ENCODE results near the gene TIRAP.

Gene TIRAP

DNA sequence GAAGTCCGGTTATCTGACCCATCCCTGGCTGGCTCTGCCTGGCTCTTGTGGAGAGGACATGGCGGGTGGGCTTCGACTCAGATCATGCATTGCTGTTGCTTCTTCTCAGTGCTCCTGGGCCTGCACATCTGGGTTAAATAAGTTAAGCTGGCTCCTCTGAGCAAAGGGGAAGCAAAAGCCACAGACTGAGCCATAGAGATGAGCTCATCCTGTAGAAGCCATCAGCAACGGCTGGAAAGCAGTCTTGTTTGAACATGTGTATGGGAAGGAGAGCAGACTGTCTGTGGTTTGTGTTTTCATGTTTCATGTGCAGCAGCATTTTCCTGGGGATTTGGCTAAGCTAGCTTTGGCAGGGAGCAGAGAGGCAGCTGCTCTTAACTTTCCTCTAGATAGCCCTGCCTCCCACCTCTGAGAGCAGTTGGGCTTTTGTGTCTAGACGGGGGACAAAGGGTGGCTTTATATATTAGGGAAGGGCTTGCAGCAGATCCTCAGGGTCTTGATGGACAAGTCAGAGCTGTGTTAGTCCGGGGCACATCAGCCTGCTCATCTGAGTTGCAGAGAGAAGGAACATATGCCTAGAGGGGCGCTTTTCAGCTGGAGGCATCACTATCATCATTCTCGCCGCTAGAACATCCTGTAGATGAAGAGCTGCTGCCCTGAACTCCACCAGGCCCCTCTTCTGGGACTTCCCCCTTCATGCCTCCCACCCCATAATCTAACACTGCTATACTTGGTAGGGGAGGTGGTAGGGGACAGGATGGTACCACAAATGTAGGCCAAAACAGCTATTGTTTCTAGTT lies 35.9 kb downstream of the TIRAP start:
- peak; percentile 93 for DNase-seq (ENCODE audit: extremely low read depth, low read depth)
- TF ChIP-seq, protein P1, sequence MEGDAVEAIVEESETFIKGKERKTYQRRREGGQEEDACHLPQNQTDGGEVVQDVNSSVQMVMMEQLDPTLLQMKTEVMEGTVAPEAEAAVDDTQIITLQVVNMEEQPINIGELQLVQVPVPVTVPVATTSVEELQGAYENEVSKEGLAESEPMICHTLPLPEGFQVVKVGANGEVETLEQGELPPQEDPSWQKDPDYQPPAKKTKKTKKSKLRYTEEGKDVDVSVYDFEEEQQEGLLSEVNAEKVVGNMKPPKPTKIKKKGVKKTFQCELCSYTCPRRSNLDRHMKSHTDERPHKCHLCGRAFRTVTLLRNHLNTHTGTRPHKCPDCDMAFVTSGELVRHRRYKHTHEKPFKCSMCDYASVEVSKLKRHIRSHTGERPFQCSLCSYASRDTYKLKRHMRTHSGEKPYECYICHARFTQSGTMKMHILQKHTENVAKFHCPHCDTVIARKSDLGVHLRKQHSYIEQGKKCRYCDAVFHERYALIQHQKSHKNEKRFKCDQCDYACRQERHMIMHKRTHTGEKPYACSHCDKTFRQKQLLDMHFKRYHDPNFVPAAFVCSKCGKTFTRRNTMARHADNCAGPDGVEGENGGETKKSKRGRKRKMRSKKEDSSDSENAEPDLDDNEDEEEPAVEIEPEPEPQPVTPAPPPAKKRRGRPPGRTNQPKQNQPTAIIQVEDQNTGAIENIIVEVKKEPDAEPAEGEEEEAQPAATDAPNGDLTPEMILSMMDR (IDR thresholded peaks at IDR 0.05; ENCODE audit: low read depth, low read length, missing control alignments) = no peak
- H3K4me3 ChIP-seq (replicated peaks; ENCODE audit: low read depth, low read length) = peak overlapping the region; percentile 24

DNA sequence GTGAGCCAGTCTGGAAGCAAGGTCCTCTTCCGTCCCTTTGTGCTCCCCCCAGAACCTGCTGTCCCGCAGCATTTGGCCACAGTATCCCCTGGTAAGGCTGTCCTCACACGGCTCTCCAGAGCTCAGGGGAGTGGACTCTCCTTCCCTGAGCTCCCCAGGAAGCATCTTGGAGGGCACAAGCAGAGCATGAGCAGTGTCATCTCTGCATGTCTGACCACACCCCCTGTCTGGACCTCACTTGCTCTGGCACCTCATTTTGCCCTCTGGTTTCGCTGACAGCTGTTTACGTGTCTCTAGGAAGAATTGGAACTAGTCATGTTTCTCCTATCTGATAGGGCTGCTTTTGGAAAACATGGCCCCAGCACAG lies 36.5 kb downstream of the TIRAP start:
- TF ChIP-seq, protein P1 (IDR thresholded peaks at IDR 0.05; ENCODE audit: low read depth, low read length, missing control alignments) = no peak
- H3K4me3 ChIP-seq (replicated peaks; ENCODE audit: low read depth, low read length) = peak overlapping the region; percentile 24; the same call in 1 of the 2 replicates
- no peak for DNase-seq (ENCODE audit: extremely low read depth, low read depth)

DNA sequence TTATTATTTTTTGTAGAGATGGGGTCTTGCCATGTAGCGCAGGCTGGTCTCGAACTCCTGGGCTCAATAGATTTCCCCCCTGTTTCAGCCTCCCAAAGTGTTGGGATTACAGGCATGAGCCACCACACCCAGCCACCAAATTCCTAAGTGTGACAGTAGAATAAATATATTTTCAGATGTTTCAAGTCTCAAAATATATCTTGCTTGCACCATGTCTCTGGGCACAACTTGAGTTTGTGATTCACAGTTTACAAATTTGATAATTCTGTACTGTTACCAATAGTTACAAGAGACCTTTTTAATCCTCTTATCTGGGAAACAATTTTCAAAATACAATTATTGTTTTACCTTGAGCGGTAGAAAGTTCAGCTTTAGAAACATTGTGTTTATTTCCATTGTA lies 40.1 kb downstream of the TIRAP start:
- no peak for DNase-seq (ENCODE audit: extremely low read depth, low read depth)
- no peak overlapping the region for H3K4me3 ChIP-seq (replicated peaks; ENCODE audit: low read depth, low read length)
- TF ChIP-seq, protein P1 (IDR thresholded peaks at IDR 0.05; ENCODE audit: low read depth, low read length, missing control alignments) = no peak

DNA sequence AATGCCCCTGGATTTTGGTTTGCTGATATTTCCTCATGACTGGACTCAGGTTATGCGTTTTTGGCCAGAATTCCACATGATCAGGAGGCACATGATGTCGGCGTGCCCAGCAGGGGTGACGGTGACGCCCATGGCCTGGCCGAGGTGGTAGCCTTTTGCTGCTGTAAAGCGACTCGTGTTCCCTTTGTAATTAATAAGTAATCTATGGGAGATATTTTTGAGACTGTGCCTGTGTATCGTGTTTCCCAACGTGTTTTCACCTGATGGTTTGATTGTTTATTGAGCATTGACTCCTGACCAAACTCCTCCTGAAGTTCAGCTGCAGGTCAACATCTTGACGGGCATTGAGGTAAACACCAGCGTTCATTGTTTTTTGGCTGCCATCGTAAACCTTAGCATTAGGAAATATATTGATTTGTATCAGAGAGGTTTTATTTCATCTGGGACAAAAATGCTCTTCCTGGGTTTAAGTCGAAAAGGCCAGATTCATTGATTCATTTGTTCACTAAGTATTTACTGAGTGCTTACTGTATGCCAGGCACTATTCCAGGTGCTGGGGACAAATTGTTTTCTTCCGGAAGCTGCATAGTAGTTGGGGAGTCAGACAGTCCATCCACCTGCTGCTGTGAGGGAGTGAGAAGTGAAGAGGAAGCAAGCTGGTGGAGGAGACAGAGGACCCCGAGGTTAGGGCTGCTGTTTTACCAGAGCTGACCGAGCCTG lies 44.5 kb downstream of the TIRAP start:
- H3K4me3 ChIP-seq (replicated peaks; ENCODE audit: low read depth, low read length) = no peak overlapping the region
- no peak for DNase-seq (ENCODE audit: extremely low read depth, low read depth)
- TF ChIP-seq, protein P1 (IDR thresholded peaks at IDR 0.05; ENCODE audit: low read depth, low read length, missing control alignments) = no peak

DNA sequence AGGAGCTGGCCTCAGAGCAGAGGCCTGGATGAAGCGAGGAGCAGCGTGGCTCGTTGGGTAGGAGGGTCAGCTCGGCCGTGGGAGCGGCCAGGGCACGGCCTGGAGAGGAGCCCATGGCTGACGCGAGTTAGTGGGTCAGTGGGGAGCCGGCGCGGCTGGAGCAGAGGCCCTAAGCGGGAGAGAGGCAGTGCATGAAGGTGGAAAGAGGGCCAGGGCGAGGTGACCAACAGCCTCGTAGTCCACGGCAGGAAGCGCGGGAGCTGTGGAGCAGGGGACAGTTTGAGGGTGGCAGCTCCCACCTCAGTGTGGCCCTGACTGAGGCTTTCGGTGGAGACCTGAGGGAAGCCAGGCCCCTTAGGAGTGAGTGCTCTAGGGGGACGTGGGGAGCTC lies 45.1 kb downstream of the TIRAP start:
- no peak overlapping the region for H3K4me3 ChIP-seq (replicated peaks; ENCODE audit: low read depth, low read length)
- no peak for DNase-seq (ENCODE audit: extremely low read depth, low read depth)
- TF ChIP-seq, protein P1 (IDR thresholded peaks at IDR 0.05; ENCODE audit: low read depth, low read length, missing control alignments) = no peak

DNA sequence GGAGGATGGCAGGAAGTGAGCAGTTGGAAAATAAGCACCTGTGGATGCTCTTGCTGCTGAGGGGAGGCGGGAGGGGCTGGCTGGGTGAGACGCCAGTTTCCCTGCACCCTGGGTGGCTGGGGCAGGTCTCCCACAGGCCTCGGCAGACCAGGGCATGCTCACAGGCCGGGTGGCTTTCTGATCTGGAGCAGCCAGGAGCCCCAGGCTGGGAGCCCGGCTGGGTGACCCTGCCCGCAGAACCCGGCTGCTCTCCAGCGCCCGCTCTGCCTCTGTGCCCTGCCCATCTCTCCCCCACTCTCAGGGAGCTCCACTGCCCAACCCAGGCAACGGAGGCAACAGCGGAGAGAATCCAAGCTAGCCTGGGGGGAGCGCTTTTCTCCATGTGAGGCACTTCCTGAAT lies 45.6 kb downstream of the TIRAP start:
- no peak overlapping the region for H3K4me3 ChIP-seq (replicated peaks; ENCODE audit: low read depth, low read length)
- TF ChIP-seq, protein P1 (IDR thresholded peaks at IDR 0.05; ENCODE audit: low read depth, low read length, missing control alignments) = no peak

More for the DNA sequence above, 45.6 kb downstream of the TIRAP start:
- DNase-seq (ENCODE audit: extremely low read depth, low read depth) = no peak

All from HFF-Myc (cell line).